ENCODE results near the gene GRK6. TPM values are rescaled to one million over a fixed set of nuclear protein-coding genes. Genes with fewer than 3 reads are reported as not detected.

Gene GRK6
- total and polyA plus RNA-seq, 9 of the 15 experiments (the other 6 are each of a cell fraction or from before 2014, with no cell fraction given) = 0.63 to 122 (median 44.5) TPM

GRCh38 chr5:177378884-177379883 lies 47.3 kb upstream of the GRK6 start (continued):
- TF ChIP-seq ETS1 (conservative IDR thresholded peaks at IDR 0.05; ENCODE audit: control insufficient read depth, low read depth, low read length) (no peak), TCFL5 (CRISPR knock-in tag; conservative IDR thresholded peaks at IDR 0.05) (no peak), FOXK2 (conservative IDR thresholded peaks at IDR 0.05 in 1 of 2, IDR thresholded peaks at IDR 0.05 in 1 of 2; ENCODE audit: low read depth in 2 of 2) (peak; percentile 61 to 64), HNRNPL (IDR thresholded peaks at IDR 0.05; ENCODE audit: low read depth, low read length) (no peak), NFE2L1 (tag; IDR thresholded peaks at IDR 0.05; ENCODE audit: borderline replicate concordance, low read depth) (peak; percentile 80), BRF1 (IDR thresholded peaks at IDR 0.05; ENCODE audit: borderline replicate concordance, extremely low read depth, insufficient read length) (no peak), ZNF274 (IDR thresholded peaks at IDR 0.05; ENCODE audit: borderline replicate concordance, low read depth, low read length) (no peak), CC2D1A (IDR thresholded peaks at IDR 0.05) (peak; percentile 27; the same call in 1 of the 2 replicates), IRF9 (tag; IDR thresholded peaks at IDR 0.05) (peak; percentile 66), CBX3 (IDR thresholded peaks at IDR 0.05; ENCODE audit: borderline replicate concordance in 1 of 2, low read length in 2 of 2) (0 out of 3 replicates have a peak, but pooled peaks of 1 of the 2 experiments have one; percentile 46), ZNF347 (CRISPR knock-in tag; IDR thresholded peaks at IDR 0.05; ENCODE audit: low read depth) (no peak), TBP (optimal IDR thresholded peaks at IDR 0.05; ENCODE audit: low read depth, low read length) (peak; percentile 40), MTA1 (IDR thresholded peaks at IDR 0.05; ENCODE audit: borderline replicate concordance) (peak; percentile 89), ZNF143 (CRISPR knock-in tag; IDR thresholded peaks at IDR 0.05) (no peak), OTX1 (CRISPR knock-in tag; IDR thresholded peaks at IDR 0.05) (peak; percentile 8; the same call in 1 of the 2 replicates), BMI1 (IDR thresholded peaks at IDR 0.05; ENCODE audit: low read length) (no peak), MXI1 (IDR thresholded peaks at IDR 0.05; ENCODE audit: low read depth, low read length) (no peak), NFRKB (IDR thresholded peaks at IDR 0.05; ENCODE audit: low read depth) (peak; percentile 87), SP1 (CRISPR knock-in tag; IDR thresholded peaks at IDR 0.05) (0 out of 2 replicates have a peak, but pooled peaks have one; percentile 9), SIRT6 (IDR thresholded peaks at IDR 0.05; ENCODE audit: low read depth, low read length) (no peak), HDAC6 (IDR thresholded peaks at IDR 0.05; ENCODE audit: low read depth, low read length) (no peak), ATF2 (CRISPR knock-in tag; IDR thresholded peaks at IDR 0.05) (no peak), NFIC (IDR thresholded peaks at IDR 0.05) (peak; percentile 34; the same call in 1 of the 2 replicates), CAMTA2 (CRISPR knock-in tag; conservative IDR thresholded peaks at IDR 0.05) (no peak), MTA2 (IDR thresholded peaks at IDR 0.05; ENCODE audit: low read depth) (peak; percentile 64), KLF10 (CRISPR knock-in tag; IDR thresholded peaks at IDR 0.05) (no peak)

Measured in K562 (cell line).